ENCODE results near the gene ZIC4. TPM values are rescaled to one million over a fixed set of nuclear protein-coding genes. Genes with fewer than 3 reads are reported as not detected.

The ZIC4 gene
- total and polyA plus RNA-seq, 4 donors: 0.06 TPM; not detected in 3

GRCh38 chr3:147407114-147407497 is 763 bp upstream of the ZIC4 start:
- no peaks in the 10 kb centered on the region for H3K36me3 ChIP-seq (ENCODE audit: control insufficient read depth in 4 of 4, insufficient read depth in 3 of 4, low read depth in 1 of 4, low read length in 3 of 4)
- TF ChIP-seq YY1 (IDR thresholded peaks at IDR 0.05) (no peak), FOXA1 (IDR thresholded peaks at IDR 0.05) (no peak), EGR1 (IDR thresholded peaks at IDR 0.05; ENCODE audit: low read depth in 2 of 2) (no peak), GABPA (IDR thresholded peaks at IDR 0.05 in 1 of 2, conservative IDR thresholded peaks at IDR 0.05 in 1 of 2) (no peak), FOXA2 (IDR thresholded peaks at IDR 0.05) (no peak)
- TF ChIP-seq, protein P1, sequence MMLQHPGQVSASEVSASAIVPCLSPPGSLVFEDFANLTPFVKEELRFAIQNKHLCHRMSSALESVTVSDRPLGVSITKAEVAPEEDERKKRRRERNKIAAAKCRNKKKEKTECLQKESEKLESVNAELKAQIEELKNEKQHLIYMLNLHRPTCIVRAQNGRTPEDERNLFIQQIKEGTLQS (IDR thresholded peaks at IDR 0.05): no peak
- TF ChIP-seq, protein P2, sequence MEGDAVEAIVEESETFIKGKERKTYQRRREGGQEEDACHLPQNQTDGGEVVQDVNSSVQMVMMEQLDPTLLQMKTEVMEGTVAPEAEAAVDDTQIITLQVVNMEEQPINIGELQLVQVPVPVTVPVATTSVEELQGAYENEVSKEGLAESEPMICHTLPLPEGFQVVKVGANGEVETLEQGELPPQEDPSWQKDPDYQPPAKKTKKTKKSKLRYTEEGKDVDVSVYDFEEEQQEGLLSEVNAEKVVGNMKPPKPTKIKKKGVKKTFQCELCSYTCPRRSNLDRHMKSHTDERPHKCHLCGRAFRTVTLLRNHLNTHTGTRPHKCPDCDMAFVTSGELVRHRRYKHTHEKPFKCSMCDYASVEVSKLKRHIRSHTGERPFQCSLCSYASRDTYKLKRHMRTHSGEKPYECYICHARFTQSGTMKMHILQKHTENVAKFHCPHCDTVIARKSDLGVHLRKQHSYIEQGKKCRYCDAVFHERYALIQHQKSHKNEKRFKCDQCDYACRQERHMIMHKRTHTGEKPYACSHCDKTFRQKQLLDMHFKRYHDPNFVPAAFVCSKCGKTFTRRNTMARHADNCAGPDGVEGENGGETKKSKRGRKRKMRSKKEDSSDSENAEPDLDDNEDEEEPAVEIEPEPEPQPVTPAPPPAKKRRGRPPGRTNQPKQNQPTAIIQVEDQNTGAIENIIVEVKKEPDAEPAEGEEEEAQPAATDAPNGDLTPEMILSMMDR (IDR thresholded peaks at IDR 0.05; ENCODE audit: low read depth, low read length, missing input control): no peak
- H3K4me1 ChIP-seq (ENCODE audit: control insufficient read depth in 4 of 4, insufficient read depth in 4 of 4, low read length in 3 of 4): peaks cover 7 to 29% (median 12%) of the 10 kb centered on the region in 4 donors
- H3K9me3 ChIP-seq (ENCODE audit: control insufficient read depth in 4 of 4, low read length in 3 of 4): peaks cover 0 to 12% (median 3%) of the 10 kb centered on the region in 4 donors
- WGBS: 15% methylated on average over 17 of the region's 17 CpGs
- no peak for DNase-seq (ENCODE audit: low spot score)
- H3K4me3 ChIP-seq (ENCODE audit: low read depth in 1 of 3, low read length in 3 of 3): peak overlapping the region in 1 of 3 donors; percentile 2
- no peak overlapping the region for H3K9ac ChIP-seq (ENCODE audit: low read depth in 1 of 2, low read length in 2 of 2)
- H3K27ac ChIP-seq (ENCODE audit: low read depth in 1 of 2, low read length in 2 of 2): no peak overlapping the region
- H3K27me3 ChIP-seq (ENCODE audit: control insufficient read depth in 4 of 4, insufficient read depth in 4 of 4, low read length in 3 of 4): peaks cover 0 to 41% (median 13%) of the 10 kb centered on the region in 4 donors

DNA sequence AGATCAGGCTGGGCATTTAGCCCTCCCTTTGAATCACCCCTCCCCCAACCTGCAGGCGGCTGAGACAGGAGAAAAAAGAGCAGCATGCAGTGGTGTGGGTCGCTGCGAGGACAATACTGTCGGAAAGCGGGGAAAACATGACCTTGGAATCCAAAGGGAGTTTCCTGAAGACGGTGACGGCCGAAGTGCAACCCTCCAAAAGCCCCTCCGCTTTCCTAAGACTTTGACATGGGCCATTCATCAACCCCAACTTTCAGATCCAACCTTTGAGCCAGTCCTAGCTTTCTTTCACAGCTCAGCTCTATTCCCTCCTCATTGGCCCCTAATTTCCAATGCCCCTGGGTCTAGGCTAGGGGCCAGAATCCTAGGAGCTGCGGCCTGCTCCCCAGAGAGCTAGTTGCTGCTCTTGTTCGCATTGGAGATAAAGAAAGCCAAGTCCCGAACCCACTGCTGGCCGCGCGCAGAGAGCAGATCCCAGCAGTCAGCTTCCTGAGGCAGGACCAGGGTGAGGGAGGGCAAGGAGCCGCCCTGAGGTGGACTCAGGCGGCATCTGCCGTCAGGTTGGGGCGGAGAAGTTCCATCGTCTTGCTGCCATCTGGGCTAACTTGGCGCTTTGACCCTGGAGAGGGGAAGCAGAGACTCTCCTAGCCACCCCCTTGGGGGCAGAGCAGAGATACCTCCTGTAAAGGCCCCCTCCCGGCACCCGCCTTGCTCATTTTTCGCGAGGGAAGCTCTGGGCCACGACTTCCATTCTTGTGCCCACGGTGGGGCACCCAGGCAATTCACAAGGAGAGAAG is 914 bp downstream of the ZIC4 start:
- TF ChIP-seq, protein P1 (IDR thresholded peaks at IDR 0.05): no peak
- TF ChIP-seq, protein P3, sequence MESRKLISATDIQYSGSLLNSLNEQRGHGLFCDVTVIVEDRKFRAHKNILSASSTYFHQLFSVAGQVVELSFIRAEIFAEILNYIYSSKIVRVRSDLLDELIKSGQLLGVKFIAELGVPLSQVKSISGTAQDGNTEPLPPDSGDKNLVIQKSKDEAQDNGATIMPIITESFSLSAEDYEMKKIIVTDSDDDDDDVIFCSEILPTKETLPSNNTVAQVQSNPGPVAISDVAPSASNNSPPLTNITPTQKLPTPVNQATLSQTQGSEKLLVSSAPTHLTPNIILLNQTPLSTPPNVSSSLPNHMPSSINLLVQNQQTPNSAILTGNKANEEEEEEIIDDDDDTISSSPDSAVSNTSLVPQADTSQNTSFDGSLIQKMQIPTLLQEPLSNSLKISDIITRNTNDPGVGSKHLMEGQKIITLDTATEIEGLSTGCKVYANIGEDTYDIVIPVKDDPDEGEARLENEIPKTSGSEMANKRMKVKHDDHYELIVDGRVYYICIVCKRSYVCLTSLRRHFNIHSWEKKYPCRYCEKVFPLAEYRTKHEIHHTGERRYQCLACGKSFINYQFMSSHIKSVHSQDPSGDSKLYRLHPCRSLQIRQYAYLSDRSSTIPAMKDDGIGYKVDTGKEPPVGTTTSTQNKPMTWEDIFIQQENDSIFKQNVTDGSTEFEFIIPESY (IDR thresholded peaks at IDR 0.05): no peak
- TF ChIP-seq EGR1 (IDR thresholded peaks at IDR 0.05; ENCODE audit: low read depth in 2 of 2): no peak
- TF ChIP-seq, protein P4, sequence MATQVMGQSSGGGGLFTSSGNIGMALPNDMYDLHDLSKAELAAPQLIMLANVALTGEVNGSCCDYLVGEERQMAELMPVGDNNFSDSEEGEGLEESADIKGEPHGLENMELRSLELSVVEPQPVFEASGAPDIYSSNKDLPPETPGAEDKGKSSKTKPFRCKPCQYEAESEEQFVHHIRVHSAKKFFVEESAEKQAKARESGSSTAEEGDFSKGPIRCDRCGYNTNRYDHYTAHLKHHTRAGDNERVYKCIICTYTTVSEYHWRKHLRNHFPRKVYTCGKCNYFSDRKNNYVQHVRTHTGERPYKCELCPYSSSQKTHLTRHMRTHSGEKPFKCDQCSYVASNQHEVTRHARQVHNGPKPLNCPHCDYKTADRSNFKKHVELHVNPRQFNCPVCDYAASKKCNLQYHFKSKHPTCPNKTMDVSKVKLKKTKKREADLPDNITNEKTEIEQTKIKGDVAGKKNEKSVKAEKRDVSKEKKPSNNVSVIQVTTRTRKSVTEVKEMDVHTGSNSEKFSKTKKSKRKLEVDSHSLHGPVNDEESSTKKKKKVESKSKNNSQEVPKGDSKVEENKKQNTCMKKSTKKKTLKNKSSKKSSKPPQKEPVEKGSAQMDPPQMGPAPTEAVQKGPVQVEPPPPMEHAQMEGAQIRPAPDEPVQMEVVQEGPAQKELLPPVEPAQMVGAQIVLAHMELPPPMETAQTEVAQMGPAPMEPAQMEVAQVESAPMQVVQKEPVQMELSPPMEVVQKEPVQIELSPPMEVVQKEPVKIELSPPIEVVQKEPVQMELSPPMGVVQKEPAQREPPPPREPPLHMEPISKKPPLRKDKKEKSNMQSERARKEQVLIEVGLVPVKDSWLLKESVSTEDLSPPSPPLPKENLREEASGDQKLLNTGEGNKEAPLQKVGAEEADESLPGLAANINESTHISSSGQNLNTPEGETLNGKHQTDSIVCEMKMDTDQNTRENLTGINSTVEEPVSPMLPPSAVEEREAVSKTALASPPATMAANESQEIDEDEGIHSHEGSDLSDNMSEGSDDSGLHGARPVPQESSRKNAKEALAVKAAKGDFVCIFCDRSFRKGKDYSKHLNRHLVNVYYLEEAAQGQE (IDR thresholded peaks at IDR 0.05): no peak
- TF ChIP-seq NR2F2 (IDR thresholded peaks at IDR 0.05): no peak
- WGBS: 24% methylated on average over 27 of the region's 27 CpGs
- Histone ChIP-seq H3K27ac (ENCODE audit: low read depth in 1 of 2, low read length in 2 of 2) (no peak overlapping the region), H3K9ac (ENCODE audit: low read depth in 1 of 2, low read length in 2 of 2) (no peak overlapping the region), H3K36me3 (ENCODE audit: control insufficient read depth in 4 of 4, insufficient read depth in 3 of 4, low read depth in 1 of 4, low read length in 3 of 4) (no peaks in the 10 kb centered on the region), H3K9me3 (ENCODE audit: control insufficient read depth in 4 of 4, low read length in 3 of 4) (peaks cover 0 to 7% (median 3%) of the 10 kb centered on the region in 4 donors), H3K4me3 (ENCODE audit: low read depth in 1 of 3, low read length in 3 of 3) (no peak overlapping the region), H3K27me3 (ENCODE audit: control insufficient read depth in 4 of 4, insufficient read depth in 4 of 4, low read length in 3 of 4) (peaks cover 0 to 33% (median 13%) of the 10 kb centered on the region in 4 donors), H3K4me1 (ENCODE audit: control insufficient read depth in 4 of 4, insufficient read depth in 4 of 4, low read length in 3 of 4) (peaks cover 2 to 20% (median 4%) of the 10 kb centered on the region in 4 donors)
- DNase-seq (ENCODE audit: low spot score): no peak
